Keratinocyte (primary cell): ENCODE measurements around the gene RNF149.

ENCODE experiments used
- CTCF ChIP-seq, 3 experiments: IDR thresholded peaks in 1 of 3; conservative IDR thresholded peaks in 1 of 3; optimal IDR thresholded peaks in 1 of 3; 2 replicates in 2 of 3; 3 replicates in 1 of 3; pipeline versions ENCODE3 to v1.5.1; 2011; ENCODE audit warnings: low read length in 3 of 3, mild to moderate bottlenecking in 3 of 3, moderate library complexity in 2 of 3, control low read depth in 1 of 3, inconsistent platforms in 1 of 3; ENCODE audit not compliant: insufficient read depth in 2 of 3; ENCODE audit errors: extremely low read depth in 1 of 3
- EZH2 ChIP-seq: IDR thresholded peaks from one replicate; pipeline ENCODE4 v1.6.1; 2012; ENCODE audit warnings: inconsistent platforms, mild to moderate bottlenecking, low read length, moderate library complexity

GRCh38 chr2:101356521-101356920, 48.0 kb upstream of the RNF149 start:
- TF ChIP-seq CTCF (optimal IDR thresholded peaks at IDR 0.05 in 1 of 3, IDR thresholded peaks at IDR 0.05 in 1 of 3, conservative IDR thresholded peaks at IDR 0.05 in 1 of 3; ENCODE audit: extremely low read depth in 1 of 3, insufficient read depth in 2 of 3, low read length in 3 of 3), result no peak
- no peak for TF ChIP-seq EZH2
